ENCODE data around the gene LUC7L2. TPM values are rescaled to one million over a fixed set of nuclear protein-coding genes. Genes with fewer than 3 reads are reported as not detected.

Gene LUC7L2
- total and polyA plus RNA-seq, 9 of the 15 experiments (the other 6 are each of a cell fraction or from before 2014, with no cell fraction given), result 56.1 to 207 (median 141) TPM

DNA sequence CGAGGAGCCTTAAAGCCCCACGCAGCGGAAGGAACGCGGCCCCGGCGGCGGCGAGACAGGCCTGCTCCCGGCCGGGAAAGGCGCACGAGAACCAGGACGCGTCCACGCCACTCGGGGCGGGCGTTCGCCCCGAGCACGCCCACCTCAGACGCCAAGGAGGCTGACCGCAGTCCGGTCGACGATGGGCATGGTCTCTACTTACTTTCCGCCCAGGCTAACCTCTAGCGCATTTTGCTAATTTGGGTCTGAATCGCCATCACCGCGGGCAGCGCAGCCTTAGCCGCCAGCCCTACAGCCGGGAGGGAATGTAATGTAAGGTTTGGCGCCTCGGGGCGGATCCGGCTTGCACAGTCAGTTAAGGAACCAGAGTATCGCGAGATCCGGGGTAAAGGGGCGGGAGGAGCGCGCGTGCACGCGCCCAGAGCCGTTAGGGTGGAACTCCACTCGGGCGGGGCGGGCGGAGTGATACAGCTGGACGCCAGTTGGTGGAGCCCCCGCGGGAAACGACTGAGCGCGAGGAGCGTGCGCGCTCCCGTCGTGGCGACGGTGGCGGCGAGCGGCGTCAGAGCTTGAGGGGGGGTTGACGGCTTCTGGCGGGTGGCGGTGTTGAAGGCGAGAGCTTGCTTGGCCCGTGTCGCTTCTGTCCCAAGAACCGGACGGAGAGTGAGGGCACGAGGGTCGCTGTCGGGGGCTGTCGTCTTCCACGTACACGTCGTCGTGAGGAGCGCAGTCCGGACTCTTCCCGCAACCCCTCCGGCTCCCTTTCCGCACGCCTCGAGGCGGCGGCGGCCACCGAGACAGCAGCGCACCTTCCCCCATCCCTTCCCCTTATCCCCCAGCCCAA is at the start of gene LUC7L2 (continued):
- TF ChIP-seq THAP12 (CRISPR knock-in tag; IDR thresholded peaks at IDR 0.05) (peak; percentile 97), ZKSCAN1 (IDR thresholded peaks at IDR 0.05; ENCODE audit: low read depth, low read length) (peak; percentile 55; the same call in 1 of the 2 replicates), MCM7 (IDR thresholded peaks at IDR 0.05) (no peak), ARHGAP35 (IDR thresholded peaks at IDR 0.05; ENCODE audit: partially characterized antibody) (peak; percentile 99), TARDBP (IDR thresholded peaks at IDR 0.05) (peak; percentile 73; the same call in 1 of the 2 replicates), ZZZ3 (IDR thresholded peaks at IDR 0.05) (no peak; the same call in 1 of the 2 replicates), ZNF695 (CRISPR knock-in tag; IDR thresholded peaks at IDR 0.05) (no peak), SMAD1 (IDR thresholded peaks at IDR 0.05; ENCODE audit: low read depth, low read length, partially characterized antibody) (peak; percentile 95), SMAD3 (CRISPR knock-in tag; conservative IDR thresholded peaks at IDR 0.05) (0 out of 2 replicates have a peak, but pooled peaks have one; percentile 7), ILK (tag; IDR thresholded peaks at IDR 0.05; ENCODE audit: borderline replicate concordance, low read depth) (no peak), TRIM25 (IDR thresholded peaks at IDR 0.05; ENCODE audit: borderline replicate concordance) (no peak), ZNF699 (CRISPR knock-in tag; IDR thresholded peaks at IDR 0.05; ENCODE audit: insufficient replicate concordance) (no peak), HNRNPK (IDR thresholded peaks at IDR 0.05; ENCODE audit: low read depth, low read length, poor library complexity, severe bottlenecking) (no peak)
- TF ChIP-seq, protein P1, sequence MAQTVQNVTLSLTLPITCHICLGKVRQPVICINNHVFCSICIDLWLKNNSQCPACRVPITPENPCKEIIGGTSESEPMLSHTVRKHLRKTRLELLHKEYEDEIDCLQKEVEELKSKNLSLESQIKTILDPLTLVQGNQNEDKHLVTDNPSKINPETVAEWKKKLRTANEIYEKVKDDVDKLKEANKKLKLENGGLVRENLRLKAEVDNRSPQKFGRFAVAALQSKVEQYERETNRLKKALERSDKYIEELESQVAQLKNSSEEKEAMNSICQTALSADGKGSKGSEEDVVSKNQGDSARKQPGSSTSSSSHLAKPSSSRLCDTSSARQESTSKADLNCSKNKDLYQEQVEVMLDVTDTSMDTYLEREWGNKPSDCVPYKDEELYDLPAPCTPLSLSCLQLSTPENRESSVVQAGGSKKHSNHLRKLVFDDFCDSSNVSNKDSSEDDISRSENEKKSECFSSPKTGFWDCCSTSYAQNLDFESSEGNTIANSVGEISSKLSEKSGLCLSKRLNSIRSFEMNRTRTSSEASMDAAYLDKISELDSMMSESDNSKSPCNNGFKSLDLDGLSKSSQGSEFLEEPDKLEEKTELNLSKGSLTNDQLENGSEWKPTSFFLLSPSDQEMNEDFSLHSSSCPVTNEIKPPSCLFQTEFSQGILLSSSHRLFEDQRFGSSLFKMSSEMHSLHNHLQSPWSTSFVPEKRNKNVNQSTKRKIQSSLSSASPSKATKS (CRISPR knock-in tag; IDR thresholded peaks at IDR 0.05), result peak; percentile 43; the same call in 1 of the 2 replicates
- TF ChIP-seq, protein P2, sequence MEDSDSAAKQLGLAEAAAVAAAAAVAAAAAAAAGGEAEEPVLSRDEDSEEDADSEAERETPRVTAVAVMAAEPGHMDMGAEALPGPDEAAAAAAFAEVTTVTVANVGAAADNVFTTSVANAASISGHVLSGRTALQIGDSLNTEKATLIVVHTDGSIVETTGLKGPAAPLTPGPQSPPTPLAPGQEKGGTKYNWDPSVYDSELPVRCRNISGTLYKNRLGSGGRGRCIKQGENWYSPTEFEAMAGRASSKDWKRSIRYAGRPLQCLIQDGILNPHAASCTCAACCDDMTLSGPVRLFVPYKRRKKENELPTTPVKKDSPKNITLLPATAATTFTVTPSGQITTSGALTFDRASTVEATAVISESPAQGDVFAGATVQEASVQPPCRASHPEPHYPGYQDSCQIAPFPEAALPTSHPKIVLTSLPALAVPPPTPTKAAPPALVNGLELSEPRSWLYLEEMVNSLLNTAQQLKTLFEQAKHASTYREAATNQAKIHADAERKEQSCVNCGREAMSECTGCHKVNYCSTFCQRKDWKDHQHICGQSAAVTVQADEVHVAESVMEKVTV (CRISPR knock-in tag; IDR thresholded peaks at IDR 0.05), result no peak
- TF ChIP-seq, protein P3, sequence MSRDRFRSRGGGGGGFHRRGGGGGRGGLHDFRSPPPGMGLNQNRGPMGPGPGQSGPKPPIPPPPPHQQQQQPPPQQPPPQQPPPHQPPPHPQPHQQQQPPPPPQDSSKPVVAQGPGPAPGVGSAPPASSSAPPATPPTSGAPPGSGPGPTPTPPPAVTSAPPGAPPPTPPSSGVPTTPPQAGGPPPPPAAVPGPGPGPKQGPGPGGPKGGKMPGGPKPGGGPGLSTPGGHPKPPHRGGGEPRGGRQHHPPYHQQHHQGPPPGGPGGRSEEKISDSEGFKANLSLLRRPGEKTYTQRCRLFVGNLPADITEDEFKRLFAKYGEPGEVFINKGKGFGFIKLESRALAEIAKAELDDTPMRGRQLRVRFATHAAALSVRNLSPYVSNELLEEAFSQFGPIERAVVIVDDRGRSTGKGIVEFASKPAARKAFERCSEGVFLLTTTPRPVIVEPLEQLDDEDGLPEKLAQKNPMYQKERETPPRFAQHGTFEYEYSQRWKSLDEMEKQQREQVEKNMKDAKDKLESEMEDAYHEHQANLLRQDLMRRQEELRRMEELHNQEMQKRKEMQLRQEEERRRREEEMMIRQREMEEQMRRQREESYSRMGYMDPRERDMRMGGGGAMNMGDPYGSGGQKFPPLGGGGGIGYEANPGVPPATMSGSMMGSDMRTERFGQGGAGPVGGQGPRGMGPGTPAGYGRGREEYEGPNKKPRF (IDR thresholded peaks at IDR 0.05; ENCODE audit: low read depth, low read length), result no peak
